Measurements from ENCODE around the gene ABCA3. TPM values are rescaled to one million over a fixed set of nuclear protein-coding genes. Genes with fewer than 3 reads are reported as not detected.

ABCA3 gene
- total RNA-seq, 1 donor, result 0.43 TPM

DNA sequence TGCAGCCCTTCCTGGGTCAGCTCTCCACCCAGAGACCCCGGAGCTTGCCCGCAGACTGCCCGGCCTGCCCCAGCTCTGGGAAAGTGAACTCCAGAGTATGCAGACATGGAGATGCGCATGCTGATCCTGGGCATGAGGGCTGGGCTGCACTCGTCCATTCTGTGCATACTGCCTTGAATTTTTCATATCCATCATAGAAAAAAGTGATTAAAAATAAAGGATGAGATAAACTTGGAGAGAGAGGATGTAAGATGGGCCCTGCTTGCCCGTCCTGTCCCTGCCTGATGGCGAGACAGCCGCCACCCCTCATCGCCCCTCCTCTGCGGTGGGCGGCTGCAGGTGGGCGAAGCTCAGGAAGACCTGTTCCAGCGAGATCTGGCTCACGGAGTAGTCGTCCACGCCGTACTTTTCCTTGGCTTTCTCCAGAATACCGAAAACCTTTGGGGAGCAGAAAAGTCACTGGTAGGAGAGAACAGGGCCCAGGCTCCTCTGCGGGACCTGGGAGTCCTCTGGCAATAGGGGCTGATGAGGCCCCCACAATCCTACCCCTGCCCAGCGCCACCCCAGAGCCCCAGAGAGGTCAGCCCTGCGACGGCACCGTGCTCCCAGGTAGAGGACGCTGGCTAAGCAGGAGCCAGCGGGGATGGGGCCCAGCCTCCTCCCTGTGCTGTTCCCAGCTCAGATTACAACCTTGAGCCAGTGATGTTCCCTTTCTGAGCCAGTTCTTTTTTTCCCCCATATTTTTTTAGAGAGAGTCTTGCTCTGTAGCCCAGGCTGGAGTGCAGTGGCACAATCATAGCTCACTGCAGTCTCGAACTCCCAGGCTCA, 63.9 kb downstream of the ABCA3 start:
- no peak overlapping the region for H3K4me3 ChIP-seq (ENCODE audit: low read depth, low read length)
- TF ChIP-seq, protein P1, sequence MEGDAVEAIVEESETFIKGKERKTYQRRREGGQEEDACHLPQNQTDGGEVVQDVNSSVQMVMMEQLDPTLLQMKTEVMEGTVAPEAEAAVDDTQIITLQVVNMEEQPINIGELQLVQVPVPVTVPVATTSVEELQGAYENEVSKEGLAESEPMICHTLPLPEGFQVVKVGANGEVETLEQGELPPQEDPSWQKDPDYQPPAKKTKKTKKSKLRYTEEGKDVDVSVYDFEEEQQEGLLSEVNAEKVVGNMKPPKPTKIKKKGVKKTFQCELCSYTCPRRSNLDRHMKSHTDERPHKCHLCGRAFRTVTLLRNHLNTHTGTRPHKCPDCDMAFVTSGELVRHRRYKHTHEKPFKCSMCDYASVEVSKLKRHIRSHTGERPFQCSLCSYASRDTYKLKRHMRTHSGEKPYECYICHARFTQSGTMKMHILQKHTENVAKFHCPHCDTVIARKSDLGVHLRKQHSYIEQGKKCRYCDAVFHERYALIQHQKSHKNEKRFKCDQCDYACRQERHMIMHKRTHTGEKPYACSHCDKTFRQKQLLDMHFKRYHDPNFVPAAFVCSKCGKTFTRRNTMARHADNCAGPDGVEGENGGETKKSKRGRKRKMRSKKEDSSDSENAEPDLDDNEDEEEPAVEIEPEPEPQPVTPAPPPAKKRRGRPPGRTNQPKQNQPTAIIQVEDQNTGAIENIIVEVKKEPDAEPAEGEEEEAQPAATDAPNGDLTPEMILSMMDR (IDR thresholded peaks at IDR 0.05; ENCODE audit: insufficient read depth, low read depth, low read length), result no peak
- no peak for DNase-seq (ENCODE audit: low read depth)

DNA sequence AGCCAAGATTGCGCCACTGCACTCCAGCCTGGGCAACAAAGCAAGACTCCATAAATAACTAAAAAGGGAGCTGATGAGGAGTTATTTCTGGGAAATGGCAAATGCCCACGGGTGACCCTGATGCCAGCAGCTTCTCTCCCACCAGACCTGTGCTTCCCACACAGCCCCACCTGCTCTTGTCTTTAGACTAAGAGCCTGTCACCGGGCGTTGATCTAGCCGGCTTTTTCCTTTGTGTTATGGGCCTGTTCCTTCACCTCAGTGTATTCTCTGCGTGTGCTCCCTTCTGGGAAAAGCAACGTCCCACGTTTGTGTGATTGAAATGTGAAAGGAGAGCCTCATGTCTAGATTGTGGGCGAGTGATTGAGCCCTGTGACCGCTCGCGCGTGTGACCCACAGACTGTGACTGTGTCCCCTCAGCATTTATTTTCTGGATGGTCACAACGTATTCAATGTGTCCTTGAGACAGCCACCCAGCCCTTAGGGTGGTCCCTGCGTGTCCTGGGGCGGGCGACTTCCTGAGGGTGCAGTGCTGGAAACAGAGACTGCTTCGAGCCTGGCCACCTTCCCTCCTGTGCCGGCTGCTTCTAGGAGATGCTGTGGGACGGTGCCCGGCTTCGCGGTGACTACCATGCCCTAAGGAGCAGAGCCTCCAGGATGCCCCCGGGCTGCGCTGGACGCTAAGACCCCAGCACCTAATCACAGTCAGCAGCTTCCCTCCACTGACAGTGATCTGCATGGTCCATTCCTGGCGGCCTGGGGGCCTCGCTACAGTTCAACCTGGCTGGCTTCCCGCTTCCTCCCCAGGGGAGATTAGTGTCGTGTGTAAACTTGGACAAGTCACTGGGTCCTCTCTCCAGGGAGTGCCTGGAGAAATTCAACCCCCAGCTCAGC, 64.8 kb downstream of the ABCA3 start:
- TF ChIP-seq, protein P1 (IDR thresholded peaks at IDR 0.05; ENCODE audit: insufficient read depth, low read depth, low read length), result no peak
- no peak for DNase-seq (ENCODE audit: low read depth)
- no peak overlapping the region for H3K4me3 ChIP-seq (ENCODE audit: low read depth, low read length)

DNA sequence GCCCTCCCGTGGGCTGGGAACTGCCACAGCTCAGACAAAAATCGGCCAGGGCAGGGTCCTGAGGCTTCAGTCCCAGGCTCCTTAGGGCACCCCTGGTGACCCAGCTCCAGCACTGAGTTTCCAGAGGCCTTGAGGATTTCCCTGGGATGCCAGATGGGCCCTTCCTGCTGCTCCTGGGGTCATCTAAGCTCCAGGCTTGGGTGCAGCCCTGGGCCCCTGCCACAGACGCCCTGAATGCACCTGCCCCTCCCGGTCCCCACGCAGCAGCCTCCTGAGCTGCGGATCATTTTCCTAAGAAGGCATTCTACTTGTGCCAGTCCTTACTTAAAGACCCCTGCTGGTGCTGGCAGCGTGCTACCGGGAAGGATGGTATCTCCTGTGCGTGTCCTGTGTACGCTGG, 66.6 kb downstream of the ABCA3 start:
- DNase-seq (ENCODE audit: low read depth), result no peak
- TF ChIP-seq, protein P1 (IDR thresholded peaks at IDR 0.05; ENCODE audit: insufficient read depth, low read depth, low read length), result no peak
- no peak overlapping the region for H3K4me3 ChIP-seq (ENCODE audit: low read depth, low read length)

DNA sequence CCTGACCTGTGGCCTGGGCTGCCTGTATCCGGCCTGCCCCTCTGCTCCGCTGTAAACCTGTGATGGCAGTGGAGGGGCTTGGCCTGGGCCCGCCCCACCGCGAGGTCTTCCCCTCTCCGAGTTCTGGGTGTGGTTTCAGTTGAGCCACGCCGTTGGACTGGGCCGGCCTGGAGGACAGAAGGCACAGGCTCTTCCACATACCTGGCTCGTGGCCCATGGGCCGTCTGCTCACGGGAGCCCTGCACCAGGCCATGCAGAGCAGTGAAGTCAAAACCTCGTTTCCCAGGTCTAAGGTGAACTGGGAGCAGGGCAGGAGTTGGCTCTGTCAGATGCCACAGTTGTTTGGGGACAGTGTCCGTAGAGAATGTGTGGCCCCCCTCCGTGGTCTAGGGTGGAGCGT, 67.0 kb downstream of the ABCA3 start:
- no peak for DNase-seq (ENCODE audit: low read depth)
- H3K4me3 ChIP-seq (ENCODE audit: low read depth, low read length), result no peak overlapping the region
- TF ChIP-seq, protein P1 (IDR thresholded peaks at IDR 0.05; ENCODE audit: insufficient read depth, low read depth, low read length), result no peak

DNA sequence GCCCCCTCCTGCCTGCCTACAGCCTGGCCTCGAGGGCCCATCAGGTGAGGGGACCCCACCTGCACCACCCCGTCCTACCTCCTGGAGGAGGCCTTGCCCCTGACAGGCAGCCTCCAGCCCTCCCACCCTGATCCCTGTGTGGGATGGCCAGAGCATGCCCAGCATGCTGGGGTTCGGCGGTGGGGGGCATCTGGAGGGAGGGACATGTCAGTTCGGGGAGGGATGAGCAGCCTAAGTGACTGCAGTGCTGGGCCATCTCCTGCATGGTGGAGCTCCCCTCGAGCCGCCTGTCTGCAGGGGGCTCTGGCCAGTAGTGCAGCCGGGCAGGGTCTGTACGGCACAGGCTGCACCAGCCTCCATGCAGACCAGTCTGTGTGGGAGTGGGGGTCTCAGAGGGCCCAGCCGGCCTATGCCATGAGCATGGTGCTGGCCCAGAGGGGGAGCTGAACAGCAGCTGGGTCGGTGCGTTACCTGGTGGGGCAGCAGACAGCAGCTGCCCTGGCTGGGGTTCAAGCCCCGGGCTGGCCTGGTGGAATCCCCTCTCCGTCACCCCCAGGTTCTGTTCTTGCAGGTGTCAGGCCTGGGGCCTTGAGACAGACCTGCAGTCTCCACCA, 68.6 kb downstream of the ABCA3 start:
- H3K4me3 ChIP-seq (ENCODE audit: low read depth, low read length), result no peak overlapping the region
- TF ChIP-seq, protein P1 (IDR thresholded peaks at IDR 0.05; ENCODE audit: insufficient read depth, low read depth, low read length), result no peak
- DNase-seq (ENCODE audit: low read depth), result no peak

DNA sequence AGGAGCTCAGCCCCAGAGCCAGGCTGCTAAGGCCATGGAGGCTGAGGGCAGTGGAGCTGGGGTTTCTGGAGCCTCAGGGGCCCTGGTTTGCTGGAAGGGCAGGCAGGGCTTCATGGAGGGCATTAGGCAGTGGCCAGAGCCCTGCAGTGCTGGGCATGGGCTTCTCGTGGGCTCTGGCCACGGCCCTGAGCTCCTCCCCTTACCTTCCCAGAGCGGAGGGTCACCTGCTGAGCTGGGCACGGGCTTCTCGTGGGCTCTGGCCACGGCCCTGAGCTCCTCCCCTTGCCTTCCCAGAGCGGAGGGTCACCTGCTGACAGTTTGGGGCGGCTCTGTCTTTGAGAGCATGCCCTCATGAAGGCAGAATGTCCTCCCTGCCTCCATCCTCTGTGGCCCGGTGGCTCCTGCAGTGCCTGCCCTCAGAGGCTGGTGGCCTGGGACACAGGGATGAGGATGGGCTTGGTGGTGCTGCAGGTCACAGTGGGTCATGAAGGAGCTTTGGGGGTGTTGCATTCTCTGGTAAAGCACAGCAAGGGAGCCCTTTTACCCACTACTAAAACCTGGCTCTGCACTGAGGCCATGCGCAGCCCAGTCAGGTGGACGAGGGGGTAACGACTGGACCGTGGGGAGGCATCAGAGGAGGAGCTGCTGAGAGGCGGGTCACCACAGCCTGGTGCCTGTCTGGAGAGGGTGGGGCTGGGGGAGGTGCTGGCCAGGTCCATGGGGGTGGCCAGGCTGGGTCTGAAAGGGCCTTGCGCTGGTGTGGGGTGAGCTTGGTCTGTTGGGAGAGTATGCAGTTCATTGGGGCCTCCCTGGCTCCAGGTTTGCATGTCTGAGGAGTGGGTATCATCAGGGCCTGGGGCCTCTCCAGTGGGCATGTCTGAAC, 69.7 kb downstream of the ABCA3 start:
- DNase-seq (ENCODE audit: low read depth), result no peak
- TF ChIP-seq, protein P1 (IDR thresholded peaks at IDR 0.05; ENCODE audit: insufficient read depth, low read depth, low read length), result no peak
- no peak overlapping the region for H3K4me3 ChIP-seq (ENCODE audit: low read depth, low read length)

Data from fibroblast of villous mesenchyme (primary cell).